Measurements from ENCODE around the gene PMM2. TPM values are rescaled to one million over a fixed set of nuclear protein-coding genes. Genes with fewer than 3 reads are reported as not detected.

PMM2 gene
- total RNA-seq, 2 experiments from 2014 or later, result 32.7 to 34.3 TPM

GRCh38 chr16:8882725-8883377 is 85.2 kb downstream of the PMM2 start:
- POLR2A ChIA-PET, result interaction anchor here (0.6 to 1.1 kb wide), 2 partner anchors 11 to 36 kb away, joined by 3 read pairs; no protein-coding TSS in a partner anchor
- no peaks in the 10 kb centered on the region for H3K27me3 Mint-ChIP-seq
- ATAC-seq (no peak), DNase-seq (no peak)
- H3K9me3 Mint-ChIP-seq, result no peaks in the 10 kb centered on the region
- CTCF ChIA-PET, result interaction anchor here (1.0 to 2.8 kb wide), 4 partner anchors 8 to 315 kb away, joined by 3 to 25 read pairs (median 4); partner anchors contain the start of gene CARHSP1
- peaks cover 20% of the 10 kb centered on the region for H3K4me1 Mint-ChIP-seq (ENCODE audit: low read depth)
- TF ChIP-seq, protein P1, sequence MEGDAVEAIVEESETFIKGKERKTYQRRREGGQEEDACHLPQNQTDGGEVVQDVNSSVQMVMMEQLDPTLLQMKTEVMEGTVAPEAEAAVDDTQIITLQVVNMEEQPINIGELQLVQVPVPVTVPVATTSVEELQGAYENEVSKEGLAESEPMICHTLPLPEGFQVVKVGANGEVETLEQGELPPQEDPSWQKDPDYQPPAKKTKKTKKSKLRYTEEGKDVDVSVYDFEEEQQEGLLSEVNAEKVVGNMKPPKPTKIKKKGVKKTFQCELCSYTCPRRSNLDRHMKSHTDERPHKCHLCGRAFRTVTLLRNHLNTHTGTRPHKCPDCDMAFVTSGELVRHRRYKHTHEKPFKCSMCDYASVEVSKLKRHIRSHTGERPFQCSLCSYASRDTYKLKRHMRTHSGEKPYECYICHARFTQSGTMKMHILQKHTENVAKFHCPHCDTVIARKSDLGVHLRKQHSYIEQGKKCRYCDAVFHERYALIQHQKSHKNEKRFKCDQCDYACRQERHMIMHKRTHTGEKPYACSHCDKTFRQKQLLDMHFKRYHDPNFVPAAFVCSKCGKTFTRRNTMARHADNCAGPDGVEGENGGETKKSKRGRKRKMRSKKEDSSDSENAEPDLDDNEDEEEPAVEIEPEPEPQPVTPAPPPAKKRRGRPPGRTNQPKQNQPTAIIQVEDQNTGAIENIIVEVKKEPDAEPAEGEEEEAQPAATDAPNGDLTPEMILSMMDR (IDR thresholded peaks at IDR 0.05), result no peak
- no peak overlapping the region for H3K4me3 Mint-ChIP-seq
- no peak overlapping the region for H3K27ac Mint-ChIP-seq
- intact Hi-C loops (cut with micrococcal nuclease), result loop anchor here (5.0 kb wide), 2 partner anchors 226 to 316 kb away; no protein-coding TSS in a partner anchor
- peaks cover 4% of the 10 kb centered on the region for H3K36me3 Mint-ChIP-seq (ENCODE audit: low read depth)

GRCh38 chr16:8885674-8886592 is 88.3 kb downstream of the PMM2 start:
- intact Hi-C loops (cut with micrococcal nuclease), result no loop called here
- ChIA-PET CTCF (interaction anchor here (0.9 to 1.4 kb wide), 4 partner anchors 12 to 319 kb away, joined by 3 to 4 read pairs (median 3); no protein-coding TSS in a partner anchor), POLR2A (interaction anchor here (1.4 kb wide), 1 partner anchor 12 kb away, joined by 3 read pairs; no protein-coding TSS in a partner anchor)
- Mint-ChIP-seq H3K36me3 (ENCODE audit: low read depth) (peaks cover 9% of the 10 kb centered on the region), H3K27ac (no peak overlapping the region), H3K27me3 (no peaks in the 10 kb centered on the region), H3K9me3 (no peaks in the 10 kb centered on the region), H3K4me1 (ENCODE audit: low read depth) (peaks cover 12% of the 10 kb centered on the region), H3K4me3 (no peak overlapping the region)
- no peak for DNase-seq
- TF ChIP-seq, protein P1 (IDR thresholded peaks at IDR 0.05), result no peak
- peak; percentile 25 for ATAC-seq

DNA sequence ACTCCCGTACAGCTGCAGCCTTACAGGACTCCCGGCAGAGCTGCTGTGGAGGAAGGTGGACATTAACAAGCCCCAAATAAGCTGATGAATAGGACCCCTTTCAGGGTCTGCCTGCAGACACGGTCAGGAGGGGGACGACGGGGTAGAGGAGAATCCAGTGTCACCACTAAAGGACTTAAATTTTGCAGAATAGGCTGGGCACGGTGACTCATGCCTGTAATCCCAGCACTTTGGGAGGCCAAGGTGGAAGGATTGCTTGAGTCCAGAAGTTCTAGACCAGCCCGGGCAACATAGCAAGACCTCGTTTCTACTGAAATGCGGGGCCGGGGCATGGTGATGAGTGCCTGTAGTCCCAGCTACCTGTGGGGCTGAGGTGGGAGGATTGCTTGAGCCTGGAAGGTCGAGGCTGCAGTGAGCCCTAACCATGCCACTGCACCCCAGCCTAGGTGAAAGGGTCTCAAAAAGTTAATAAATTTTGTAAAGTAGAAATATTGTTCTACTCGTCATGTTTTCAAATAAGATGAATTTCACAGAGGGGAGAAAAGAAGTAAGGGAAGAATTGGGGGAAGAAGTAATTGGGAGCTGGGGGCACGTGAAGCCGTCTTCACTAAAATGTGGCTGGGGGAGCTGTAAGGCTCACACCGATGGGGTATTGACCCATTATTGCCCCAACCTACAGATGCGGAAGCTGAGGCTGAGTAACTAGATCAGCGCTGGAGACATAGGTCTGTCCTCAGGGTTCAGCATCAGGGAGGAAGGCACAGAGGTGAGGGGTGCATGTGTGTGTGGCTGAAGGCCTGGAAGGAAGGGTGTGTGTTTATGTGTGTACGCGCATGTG is 89.2 kb downstream of the PMM2 start:
- H3K4me3 Mint-ChIP-seq, result no peak overlapping the region
- no peaks in the 10 kb centered on the region for H3K9me3 Mint-ChIP-seq
- TF ChIP-seq, protein P1 (IDR thresholded peaks at IDR 0.05), result no peak
- peaks cover 16% of the 10 kb centered on the region for H3K36me3 Mint-ChIP-seq (ENCODE audit: low read depth)
- intact Hi-C loops (cut with micrococcal nuclease), result no loop called here
- ChIA-PET POLR2A (interaction anchor here (1.4 kb wide), 1 partner anchor 13 kb away, joined by 3 read pairs; no protein-coding TSS in a partner anchor), CTCF (interaction anchor here (0.9 to 1.4 kb wide), 3 partner anchors 13 to 122 kb away, joined by 3 to 4 read pairs (median 3); no protein-coding TSS in a partner anchor)
- peaks cover 15% of the 10 kb centered on the region for H3K4me1 Mint-ChIP-seq (ENCODE audit: low read depth)
- ATAC-seq, result no peak
- no peaks in the 10 kb centered on the region for H3K27me3 Mint-ChIP-seq
- DNase-seq, result no peak
- no peak overlapping the region for H3K27ac Mint-ChIP-seq

DNA sequence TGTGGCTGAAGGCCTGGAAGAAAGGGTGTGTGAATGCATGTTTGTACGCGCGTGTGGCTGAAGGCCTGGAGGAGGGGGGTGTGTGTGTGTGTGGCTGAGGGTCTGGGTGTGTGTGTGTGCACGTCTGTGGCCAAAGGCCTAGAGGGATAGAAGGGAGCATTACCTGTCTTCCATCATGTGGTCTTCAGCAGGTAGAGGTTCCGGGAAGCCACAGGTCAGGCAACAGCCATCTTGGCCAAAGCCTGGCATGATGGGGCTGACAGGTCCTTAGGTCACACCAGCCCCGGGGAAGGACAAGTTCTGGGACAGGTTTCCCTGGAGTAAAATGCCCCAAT is 89.8 kb downstream of the PMM2 start:
- no peaks in the 10 kb centered on the region for H3K9me3 Mint-ChIP-seq
- intact Hi-C loops (cut with micrococcal nuclease), result no loop called here
- ChIA-PET POLR2A (no interaction called here), CTCF (interaction anchor here (1.4 kb wide), 1 partner anchor 122 kb away, joined by 3 read pairs; no protein-coding TSS in a partner anchor)
- ATAC-seq (no peak), DNase-seq (no peak)
- TF ChIP-seq, protein P1 (IDR thresholded peaks at IDR 0.05), result no peak
- no peaks in the 10 kb centered on the region for H3K27me3 Mint-ChIP-seq
- H3K4me3 Mint-ChIP-seq, result no peak overlapping the region
- peaks cover 20% of the 10 kb centered on the region for H3K36me3 Mint-ChIP-seq (ENCODE audit: low read depth)
- H3K4me1 Mint-ChIP-seq (ENCODE audit: low read depth), result peaks cover 15% of the 10 kb centered on the region
- no peak overlapping the region for H3K27ac Mint-ChIP-seq

Measured in activated CD8-positive, alpha-beta T cell treated with anti-CD3 and anti-CD28 coated beads for 36 hours (primary cell).